Measurements from ENCODE around the gene RNF152.

RNF152 gene

DNA sequence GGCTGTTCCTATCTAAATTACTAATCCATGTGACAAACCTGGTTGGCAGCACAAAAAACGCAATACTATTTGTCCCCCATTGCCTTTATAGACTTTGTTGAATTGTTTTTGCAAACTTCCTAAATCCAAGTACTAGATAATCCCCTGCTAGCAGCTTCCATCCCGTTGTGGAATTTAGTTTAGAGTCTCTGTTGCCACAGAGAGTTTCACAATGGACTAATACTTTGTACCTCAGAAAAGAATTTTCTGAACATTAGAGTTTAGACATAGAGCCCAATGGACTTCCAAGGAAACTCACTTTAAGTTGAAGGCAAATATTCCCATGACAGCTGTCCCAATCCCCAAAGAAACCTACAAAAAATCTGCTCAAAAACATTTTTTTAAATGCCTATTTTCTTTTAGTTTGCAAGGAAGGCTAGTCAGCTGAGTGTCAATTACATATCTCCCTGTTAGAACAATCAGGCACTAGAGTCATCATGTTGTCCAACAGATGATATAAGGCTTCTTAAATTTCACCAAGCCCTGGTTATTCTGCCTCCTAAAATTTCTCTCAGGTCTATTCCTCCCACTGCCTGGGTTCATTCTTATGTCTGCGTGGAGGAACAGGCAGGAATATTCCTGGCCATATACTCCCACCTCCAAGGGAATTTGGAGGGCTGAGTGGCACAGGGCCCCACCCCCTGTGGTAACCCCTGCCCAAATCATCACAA, 27.2 kb downstream of the RNF152 start:
- Mint-ChIP-seq H3K9me3 (peaks cover 7% of the 10 kb centered on the region), H3K4me1 (peaks cover 62% of the 10 kb centered on the region), H3K27me3 (ENCODE audit: low read depth, poor library complexity) (peaks cover 6% of the 10 kb centered on the region), H3K4me3 (no peak overlapping the region), H3K27ac (no peak overlapping the region), H3K36me3 (ENCODE audit: low read depth) (peaks cover 10% of the 10 kb centered on the region)
- no peak for DNase-seq
- TF ChIP-seq, protein P1, sequence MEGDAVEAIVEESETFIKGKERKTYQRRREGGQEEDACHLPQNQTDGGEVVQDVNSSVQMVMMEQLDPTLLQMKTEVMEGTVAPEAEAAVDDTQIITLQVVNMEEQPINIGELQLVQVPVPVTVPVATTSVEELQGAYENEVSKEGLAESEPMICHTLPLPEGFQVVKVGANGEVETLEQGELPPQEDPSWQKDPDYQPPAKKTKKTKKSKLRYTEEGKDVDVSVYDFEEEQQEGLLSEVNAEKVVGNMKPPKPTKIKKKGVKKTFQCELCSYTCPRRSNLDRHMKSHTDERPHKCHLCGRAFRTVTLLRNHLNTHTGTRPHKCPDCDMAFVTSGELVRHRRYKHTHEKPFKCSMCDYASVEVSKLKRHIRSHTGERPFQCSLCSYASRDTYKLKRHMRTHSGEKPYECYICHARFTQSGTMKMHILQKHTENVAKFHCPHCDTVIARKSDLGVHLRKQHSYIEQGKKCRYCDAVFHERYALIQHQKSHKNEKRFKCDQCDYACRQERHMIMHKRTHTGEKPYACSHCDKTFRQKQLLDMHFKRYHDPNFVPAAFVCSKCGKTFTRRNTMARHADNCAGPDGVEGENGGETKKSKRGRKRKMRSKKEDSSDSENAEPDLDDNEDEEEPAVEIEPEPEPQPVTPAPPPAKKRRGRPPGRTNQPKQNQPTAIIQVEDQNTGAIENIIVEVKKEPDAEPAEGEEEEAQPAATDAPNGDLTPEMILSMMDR (IDR thresholded peaks at IDR 0.05), result no peak

DNA sequence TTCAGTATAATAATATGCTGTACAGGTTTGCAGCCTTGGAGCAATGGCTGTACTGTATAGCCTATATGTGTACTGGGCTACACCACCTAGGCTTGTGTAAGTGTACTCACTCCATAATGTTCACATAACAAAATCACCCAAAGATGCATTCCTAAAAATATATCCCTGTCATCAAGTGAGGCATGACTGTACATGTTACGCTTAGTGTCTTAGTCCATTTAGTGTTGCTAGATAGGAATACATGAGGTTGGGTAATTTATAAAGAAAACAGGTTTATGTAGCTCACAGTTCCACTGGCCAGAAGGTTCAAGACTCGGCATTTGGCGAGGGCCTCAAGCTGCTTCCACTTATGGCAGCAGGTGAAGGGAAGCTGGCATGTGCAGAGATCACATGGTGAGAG, 31.4 kb downstream of the RNF152 start:
- Mint-ChIP-seq H3K27ac (no peak overlapping the region), H3K9me3 (peaks cover 7% of the 10 kb centered on the region), H3K27me3 (ENCODE audit: low read depth, poor library complexity) (peaks cover 6% of the 10 kb centered on the region), H3K4me1 (peaks cover 45% of the 10 kb centered on the region), H3K4me3 (no peak overlapping the region), H3K36me3 (ENCODE audit: low read depth) (peaks cover 14% of the 10 kb centered on the region)
- DNase-seq, result no peak
- TF ChIP-seq, protein P1 (IDR thresholded peaks at IDR 0.05), result no peak

DNA sequence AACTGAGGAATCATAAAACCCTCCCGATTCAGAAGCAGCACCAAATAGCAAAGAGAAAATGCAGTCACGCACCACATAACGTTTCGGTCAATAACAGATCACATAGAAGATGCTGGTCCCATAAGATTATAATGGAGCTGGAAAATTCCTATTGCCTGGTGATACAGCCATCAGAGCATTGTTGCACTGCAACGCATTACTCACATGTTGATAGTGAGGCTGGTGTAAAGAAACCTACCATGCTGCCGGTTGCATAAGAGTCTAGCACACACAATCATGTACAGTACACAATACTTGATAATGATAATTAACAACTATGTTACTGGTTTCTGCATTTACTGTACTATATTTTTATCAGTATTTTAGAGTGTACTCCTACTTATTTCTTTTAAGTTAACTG, 32.5 kb downstream of the RNF152 start:
- H3K4me1 Mint-ChIP-seq, result peaks cover 41% of the 10 kb centered on the region
- TF ChIP-seq, protein P1 (IDR thresholded peaks at IDR 0.05), result no peak
- H3K27ac Mint-ChIP-seq, result no peak overlapping the region
- H3K9me3 Mint-ChIP-seq, result peaks cover 7% of the 10 kb centered on the region
- no peak for DNase-seq
- peaks cover 10% of the 10 kb centered on the region for H3K27me3 Mint-ChIP-seq (ENCODE audit: low read depth, poor library complexity)
- peaks cover 14% of the 10 kb centered on the region for H3K36me3 Mint-ChIP-seq (ENCODE audit: low read depth)
- no peak overlapping the region for H3K4me3 Mint-ChIP-seq

DNA sequence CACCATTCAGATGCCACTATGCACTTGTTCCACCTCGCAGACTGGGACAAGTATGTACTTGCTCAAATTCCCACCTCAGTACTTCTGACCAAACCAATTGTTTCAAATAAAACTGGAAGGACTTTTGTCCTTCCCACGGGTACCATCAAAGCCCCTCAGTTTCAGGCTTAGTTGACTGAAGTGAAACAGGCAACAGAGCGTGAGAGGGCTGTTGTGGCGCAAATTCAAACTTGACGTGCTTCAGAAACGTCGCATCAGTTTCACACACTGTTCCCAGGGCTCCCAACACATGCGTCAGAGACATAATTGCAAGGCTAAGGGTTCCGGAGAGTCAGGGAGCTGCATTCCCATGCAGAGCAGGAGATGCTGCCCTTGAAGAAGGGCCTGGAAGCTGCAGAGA, 33.7 kb downstream of the RNF152 start:
- H3K4me3 Mint-ChIP-seq, result no peak overlapping the region
- peaks cover 7% of the 10 kb centered on the region for H3K9me3 Mint-ChIP-seq
- H3K27ac Mint-ChIP-seq, result peak overlapping the region; percentile 16
- TF ChIP-seq, protein P1 (IDR thresholded peaks at IDR 0.05), result no peak
- peaks cover 46% of the 10 kb centered on the region for H3K4me1 Mint-ChIP-seq
- H3K27me3 Mint-ChIP-seq (ENCODE audit: low read depth, poor library complexity), result peaks cover 10% of the 10 kb centered on the region
- H3K36me3 Mint-ChIP-seq (ENCODE audit: low read depth), result peaks cover 14% of the 10 kb centered on the region
- DNase-seq, result no peak

DNA sequence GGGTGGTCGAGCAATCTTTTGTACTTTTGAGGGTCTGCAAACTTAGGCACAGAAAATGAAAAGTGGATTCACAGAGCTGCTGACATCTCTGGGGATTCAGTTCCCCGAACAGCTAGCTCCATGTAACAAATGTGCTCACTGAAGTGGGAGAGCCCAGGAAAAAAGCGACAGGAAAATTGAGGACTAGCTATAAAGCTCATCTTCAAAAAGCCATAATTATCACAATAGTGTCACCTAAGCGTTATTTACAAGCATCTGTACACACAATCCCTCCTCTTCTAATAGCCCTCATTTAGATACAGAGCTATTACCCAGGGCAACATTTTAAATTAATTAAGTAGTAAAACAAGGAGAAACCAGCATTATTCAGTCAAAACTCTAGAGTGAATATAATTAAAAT, 36.1 kb downstream of the RNF152 start:
- Mint-ChIP-seq H3K4me3 (no peak overlapping the region), H3K9me3 (no peaks in the 10 kb centered on the region), H3K36me3 (ENCODE audit: low read depth) (peaks cover 4% of the 10 kb centered on the region), H3K4me1 (peaks cover 48% of the 10 kb centered on the region), H3K27me3 (ENCODE audit: low read depth, poor library complexity) (peaks cover 13% of the 10 kb centered on the region), H3K27ac (no peak overlapping the region)
- TF ChIP-seq, protein P1 (IDR thresholded peaks at IDR 0.05), result no peak
- DNase-seq, result no peak

Measured in nephron progenitor cell (in vitro differentiated cells).